ENCODE results near the gene SESN2. TPM values are rescaled to one million over a fixed set of nuclear protein-coding genes. Genes with fewer than 3 reads are reported as not detected.

SESN2 gene
- total and polyA plus RNA-seq, 10 of the 15 experiments (the other 5 are each of a cell fraction or from before 2014, with no cell fraction given), result 1.5 to 40.9 (median 17.8) TPM

DNA sequence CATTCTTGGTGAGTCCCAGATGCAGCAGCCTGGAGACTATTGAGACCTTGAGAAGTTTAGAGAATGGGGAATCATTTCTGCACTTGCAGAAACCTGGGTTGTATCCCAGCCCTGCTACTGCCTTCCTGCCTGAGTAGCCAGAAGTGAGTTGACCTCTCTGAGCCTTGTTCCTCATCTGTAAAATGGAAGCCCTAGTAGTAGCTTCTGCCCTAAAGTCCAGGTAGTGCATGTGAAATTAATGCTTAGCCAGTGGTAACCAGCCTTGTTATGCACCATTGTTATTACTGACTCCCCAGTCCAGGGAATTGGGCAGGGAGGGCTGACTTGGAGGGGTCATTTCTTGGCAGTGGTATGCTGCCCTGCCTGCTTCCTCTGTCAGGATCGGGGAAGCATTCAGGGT is 5.6 kb downstream of the SESN2 start (continued):
- TF ChIP-seq CUX1 (IDR thresholded peaks at IDR 0.05; ENCODE audit: insufficient replicate concordance, low read depth, low read length) (no peak), ETV6 (conservative IDR thresholded peaks at IDR 0.05 in 1 of 2, IDR thresholded peaks at IDR 0.05 in 1 of 2; ENCODE audit: borderline replicate concordance in 1 of 2, low read depth in 1 of 2) (no peak), BACH1 (IDR thresholded peaks at IDR 0.05; ENCODE audit: borderline replicate concordance) (no peak)

DNA sequence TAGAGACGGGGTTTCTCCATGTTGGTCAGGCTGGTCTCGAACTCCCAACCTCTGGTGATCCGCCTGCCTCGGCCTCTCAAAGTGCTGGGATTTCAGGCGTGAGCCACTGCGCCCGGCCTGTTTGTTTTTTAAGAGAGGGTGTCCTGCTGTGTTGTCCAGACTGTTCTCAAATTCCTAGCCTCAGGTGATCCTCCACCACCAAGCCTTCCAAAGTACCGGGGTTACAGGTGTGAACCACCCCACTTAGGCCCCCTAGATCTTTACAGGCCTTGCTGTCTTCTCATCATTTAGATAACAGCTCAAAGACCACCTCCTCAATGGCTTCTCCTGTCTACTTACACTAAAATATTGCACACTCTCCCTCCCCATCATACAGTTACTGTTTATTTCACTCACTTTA is 6.3 kb downstream of the SESN2 start:
- BruUV-seq (replicated peaks), result no TSS peak
- Histone ChIP-seq H4K20me1 (ENCODE audit: control insufficient read depth, insufficient read depth) (0 out of 2 replicates have a peak, but pooled peaks cover 4% of the 10 kb centered on the region), H3K4me2 (ENCODE audit: control insufficient read depth, insufficient read depth) (no peak overlapping the region), H3K79me2 (ENCODE audit: control insufficient read depth, insufficient read depth, low read length) (peaks cover 26% of the 10 kb centered on the region), H3K36me3 (ENCODE audit: control insufficient read depth in 2 of 2, insufficient read depth in 2 of 2, low read length in 1 of 2) (no peaks in the 10 kb centered on the region; a peak in 1 of 4 replicates), H3K9me3 (replicated peaks; ENCODE audit: control insufficient read depth, insufficient read depth, low read length) (no peaks in the 10 kb centered on the region), H3K9ac (ENCODE audit: control insufficient read depth, insufficient read depth, low read length) (no peak overlapping the region), H2AFZ (ENCODE audit: control insufficient read depth, low read depth, low read length) (no peak overlapping the region), H3K4me3 (no peak overlapping the region), H3K4me1 (ENCODE audit: control insufficient read depth, insufficient read depth, low read length) (no peaks in the 10 kb centered on the region), H3K27ac (ENCODE audit: control insufficient read depth, insufficient read depth) (no peak overlapping the region), H3K27me3 (replicated peaks in 1 of 2; ENCODE audit: control insufficient read depth in 2 of 2, insufficient read depth in 2 of 2, low read length in 1 of 2) (no peaks in the 10 kb centered on the region)
- ChIA-PET POLR2A (interaction anchor here (0.6 kb wide), 1 partner anchor 165 kb away, joined by 3 read pairs; no protein-coding TSS in a partner anchor), RAD21 (ENCODE audit: unreplicated experiment) (interaction anchor here (1.2 kb wide), 1 partner anchor 16 kb away, joined by 6 read pairs; no protein-coding TSS in a partner anchor), CTCF (interaction anchor here (3.0 kb wide), 1 partner anchor 17 kb away, joined by 24 read pairs; no protein-coding TSS in a partner anchor), SMC1A (ENCODE audit: uncharacterized antibody, unreplicated experiment) (interaction anchor here (1.1 to 1.9 kb wide), 4 partner anchors 9 to 90 kb away, joined by 3 to 14 read pairs (median 4); no protein-coding TSS in a partner anchor)
- WGBS (ENCODE audit: insufficient coverage, insufficient replicate concordance, low lambda C conversion rate, missing lambda C conversion rate), result 94% methylated on average over 8 of the region's 8 CpGs
- FAIRE-seq (no peak), DNase-seq (ENCODE audit: low read depth, low spot score) (no peak), ATAC-seq (no peak)
- in situ Hi-C loops (cut with MboI) (no loop called here), intact Hi-C loops (cut with micrococcal nuclease; ENCODE audit: unreplicated experiment) (no loop called here)
- TF ChIP-seq NBN (IDR thresholded peaks at IDR 0.05) (no peak), POU2F2 (IDR thresholded peaks at IDR 0.05; ENCODE audit: borderline replicate concordance, low read depth, low read length) (no peak), NFXL1 (IDR thresholded peaks at IDR 0.05; ENCODE audit: borderline replicate concordance) (no peak), TCF3 (IDR thresholded peaks at IDR 0.05; ENCODE audit: borderline replicate concordance, insufficient read depth, low read depth, low read length) (no peak), ZZZ3 (IDR thresholded peaks at IDR 0.05; ENCODE audit: control insufficient read depth, insufficient read length, low read depth) (no peak), SIN3A (IDR thresholded peaks at IDR 0.05; ENCODE audit: low read depth, low read length) (no peak)
- TF ChIP-seq, protein P1, sequence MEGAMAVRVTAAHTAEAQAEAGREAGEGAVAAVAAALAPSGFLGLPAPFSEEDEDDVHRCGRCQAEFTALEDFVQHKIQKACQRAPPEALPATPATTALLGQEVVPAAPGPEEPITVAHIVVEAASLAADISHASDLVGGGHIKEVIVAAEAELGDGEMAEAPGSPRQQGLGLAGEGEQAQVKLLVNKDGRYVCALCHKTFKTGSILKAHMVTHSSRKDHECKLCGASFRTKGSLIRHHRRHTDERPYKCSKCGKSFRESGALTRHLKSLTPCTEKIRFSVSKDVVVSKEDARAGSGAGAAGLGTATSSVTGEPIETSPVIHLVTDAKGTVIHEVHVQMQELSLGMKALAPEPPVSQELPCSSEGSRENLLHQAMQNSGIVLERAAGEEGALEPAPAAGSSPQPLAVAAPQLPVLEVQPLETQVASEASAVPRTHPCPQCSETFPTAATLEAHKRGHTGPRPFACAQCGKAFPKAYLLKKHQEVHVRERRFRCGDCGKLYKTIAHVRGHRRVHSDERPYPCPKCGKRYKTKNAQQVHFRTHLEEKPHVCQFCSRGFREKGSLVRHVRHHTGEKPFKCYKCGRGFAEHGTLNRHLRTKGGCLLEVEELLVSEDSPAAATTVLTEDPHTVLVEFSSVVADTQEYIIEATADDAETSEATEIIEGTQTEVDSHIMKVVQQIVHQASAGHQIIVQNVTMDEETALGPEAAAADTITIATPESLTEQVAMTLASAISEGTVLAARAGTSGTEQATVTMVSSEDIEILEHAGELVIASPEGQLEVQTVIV (IDR thresholded peaks at IDR 0.05; ENCODE audit: borderline replicate concordance, partially characterized antibody), result no peak

All from GM12878 (cell line).